Body of pancreas (tissue), 4 donors: ENCODE measurements around the gene ADA. TPM values are rescaled to one million over a fixed set of nuclear protein-coding genes. Genes with fewer than 3 reads are reported as not detected.

Source experiments
- ATAC-seq: fragments of 150-250 bp; one replicate; pipeline ENCODE4 v1.9.1; 2016
- DNase-seq, 4 donors: peaks; one replicate each; pipeline ENCODE4 v3.0.0-alpha.2; 2019
- H3K27ac ChIP-seq, 4 donors: fragments of 200-600 bp; sonication (generic); 1 replicate in 3 of 4; 2 replicates in 1 of 4; pipeline versions ENCODE4 v1.5.1 to v1.6.1; 2016 to 2019; ENCODE audit warnings: mild to moderate bottlenecking in 1 of 4, mixed read lengths in 1 of 4, moderate library complexity in 1 of 4
- H3K27me3 ChIP-seq, 2 donors: fragments of 200-600 bp; sonication (generic); one replicate each; pipeline ENCODE4 v1.6.0; 2016; ENCODE audit warnings: mild to moderate bottlenecking in 1 of 2
- H3K36me3 ChIP-seq, 2 donors: fragments of 200-600 bp; sonication (generic); replicated peaks in 1 of 2; 2 replicates each; pipeline ENCODE4 v1.5.1; 2016; ENCODE audit warnings: low read depth in 2 of 2; ENCODE audit not compliant: insufficient read depth in 1 of 2
- H3K4me1 ChIP-seq: fragments of 200-600 bp; sonication (generic); one replicate; pipeline ENCODE4 v1.6.0; 2016
- H3K4me3 ChIP-seq, 2 donors: fragments of 200-600 bp; sonication (generic); 1 replicate in 1 of 2; 2 replicates in 1 of 2; pipeline ENCODE4 v1.5.1; 2016 to 2019
- H3K9me3 ChIP-seq, 3 donors: fragments of 200-600 bp; sonication (generic); 1 replicate in 2 of 3; 2 replicates in 1 of 3; pipeline ENCODE4 v1.5.1; 2016
- POLR2A ChIP-seq, 3 donors: fragments of 450-650 bp; IDR thresholded peaks; one replicate each; pipeline ENCODE4 v1.6.1; 2016; ENCODE audit warnings: antibody characterized with exemption in 3 of 3, mild to moderate bottlenecking in 2 of 3
- WGBS, 2 donors: methylation state at CpG; one replicate each; pipeline ENCODE4 v1.1.5; 2017; 5-methylcytosine and 5-hydroxymethylcytosine counted together
- intact Hi-C: fragments of 100-400 bp; cut with DNase I; formaldehyde crosslinking; loops from one replicate; pipeline ENCODE4 v1.15.1; 2023
- total RNA-seq, 2 donors: library from RNA; depleted of rRNA; stranded (reverse); fragments of >200 nt; gene quantifications; one replicate each; pipeline ENCODE4 v1.1.0, GENCODE V29; 2016
- TF ChIP-seq, protein P1 (sequence below), 7 experiments: fragments of 450-650 bp in 4 of 7; fragments of 200-600 bp in 3 of 7; sonication (generic) in 3 of 7; IDR thresholded peaks; one replicate each; pipeline ENCODE4 v1.5.1; 2016 to 2019; ENCODE audit warnings: antibody characterized with exemption in 7 of 7

Gene ADA
- total RNA-seq, 2 donors from 2014 or later: 3.3 to 7.8 TPM

- Histone ChIP-seq H3K36me3 (no peaks in the 10 kb centered on the region), H3K27me3 (no peaks in the 10 kb centered on the region), H3K9me3 (no peaks in the 10 kb centered on the region), H3K4me3 (no peak overlapping the region), H3K27ac (no peak overlapping the region), H3K4me1 (peaks cover 5% of the 10 kb centered on the region)
- WGBS, 2 donors: 78 to 90% methylated on average over 8 of the region's 8 CpGs
- TF ChIP-seq, protein P1, sequence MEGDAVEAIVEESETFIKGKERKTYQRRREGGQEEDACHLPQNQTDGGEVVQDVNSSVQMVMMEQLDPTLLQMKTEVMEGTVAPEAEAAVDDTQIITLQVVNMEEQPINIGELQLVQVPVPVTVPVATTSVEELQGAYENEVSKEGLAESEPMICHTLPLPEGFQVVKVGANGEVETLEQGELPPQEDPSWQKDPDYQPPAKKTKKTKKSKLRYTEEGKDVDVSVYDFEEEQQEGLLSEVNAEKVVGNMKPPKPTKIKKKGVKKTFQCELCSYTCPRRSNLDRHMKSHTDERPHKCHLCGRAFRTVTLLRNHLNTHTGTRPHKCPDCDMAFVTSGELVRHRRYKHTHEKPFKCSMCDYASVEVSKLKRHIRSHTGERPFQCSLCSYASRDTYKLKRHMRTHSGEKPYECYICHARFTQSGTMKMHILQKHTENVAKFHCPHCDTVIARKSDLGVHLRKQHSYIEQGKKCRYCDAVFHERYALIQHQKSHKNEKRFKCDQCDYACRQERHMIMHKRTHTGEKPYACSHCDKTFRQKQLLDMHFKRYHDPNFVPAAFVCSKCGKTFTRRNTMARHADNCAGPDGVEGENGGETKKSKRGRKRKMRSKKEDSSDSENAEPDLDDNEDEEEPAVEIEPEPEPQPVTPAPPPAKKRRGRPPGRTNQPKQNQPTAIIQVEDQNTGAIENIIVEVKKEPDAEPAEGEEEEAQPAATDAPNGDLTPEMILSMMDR (IDR thresholded peaks at IDR 0.05): no peak
- no peak for TF ChIP-seq POLR2A (IDR thresholded peaks at IDR 0.05)
- intact Hi-C loops: no loop called here
- no peak for ATAC-seq
- DNase-seq: no peak
These were observed 72.0 kb downstream of the ADA start for GRCh38 chr20:44579313-44580081.

- no peaks in the 10 kb centered on the region for H3K27me3 ChIP-seq
- ATAC-seq: no peak
- H3K9me3 ChIP-seq: no peaks in the 10 kb centered on the region
- TF ChIP-seq POLR2A (IDR thresholded peaks at IDR 0.05): no peak
- TF ChIP-seq, protein P1 (IDR thresholded peaks at IDR 0.05): peak in 2 of 7 experiments; percentile 8 to 21
- intact Hi-C loops: no loop called here
- WGBS, 2 donors: 62 to 76% methylated on average over 3 of the region's 3 CpGs
- no peak overlapping the region for H3K4me3 ChIP-seq
- no peaks in the 10 kb centered on the region for H3K36me3 ChIP-seq
- peaks cover 5% of the 10 kb centered on the region for H3K4me1 ChIP-seq
- DNase-seq: peak in 1 of 4 donors; percentile 11
- H3K27ac ChIP-seq: no peak overlapping the region
These were observed 75.2 kb downstream of the ADA start for GRCh38 chr20:44576297-44576696.

- ATAC-seq (no peak), DNase-seq (no peak)
- Histone ChIP-seq H3K4me1 (no peaks in the 10 kb centered on the region), H3K4me3 (no peak overlapping the region), H3K27ac (no peak overlapping the region), H3K27me3 (no peaks in the 10 kb centered on the region), H3K9me3 (no peaks in the 10 kb centered on the region), H3K36me3 (no peaks in the 10 kb centered on the region)
- TF ChIP-seq, protein P1 (IDR thresholded peaks at IDR 0.05): no peak
- 94 to 95% methylated on average over 4 of the region's 4 CpGs for WGBS, 2 donors
- intact Hi-C loops: no loop called here
These were observed 77.1 kb downstream of the ADA start for GRCh38 chr20:44574372-44574771.

- 91 to 93% methylated on average over 2 of the region's 2 CpGs for WGBS, 2 donors
- Histone ChIP-seq H3K36me3 (no peaks in the 10 kb centered on the region), H3K27me3 (no peaks in the 10 kb centered on the region), H3K4me3 (no peak overlapping the region), H3K4me1 (no peaks in the 10 kb centered on the region), H3K27ac (no peak overlapping the region), H3K9me3 (no peaks in the 10 kb centered on the region)
- ATAC-seq: no peak
- intact Hi-C loops: no loop called here
- DNase-seq: no peak
- no peak for TF ChIP-seq POLR2A (IDR thresholded peaks at IDR 0.05)
- TF ChIP-seq, protein P1 (IDR thresholded peaks at IDR 0.05): no peak
These were observed 78.0 kb downstream of the ADA start for GRCh38 chr20:44573501-44573869.
